ENCODE measurements around the gene BAMBI.

DNA sequence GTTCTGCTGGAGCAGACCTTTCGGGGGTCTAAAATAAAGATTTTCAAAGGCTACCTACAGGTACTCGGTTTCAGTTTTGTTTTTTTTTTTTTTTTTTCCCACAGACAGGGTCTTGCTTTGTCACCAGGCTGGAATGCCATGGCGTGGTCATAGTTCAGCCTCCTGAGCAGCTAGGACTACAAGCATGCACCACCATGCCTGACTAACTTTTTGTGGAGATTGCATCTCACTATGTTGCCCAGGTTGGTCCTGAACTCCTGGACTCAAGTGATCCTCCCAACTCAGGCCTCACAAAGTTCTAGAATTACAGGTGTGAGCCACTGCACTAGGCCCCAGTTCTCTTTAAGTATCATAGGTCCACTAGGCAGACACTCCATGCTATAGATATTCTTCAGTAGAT is 34.5 kb downstream of the BAMBI start:
- TF ChIP-seq CHD4 (IDR thresholded peaks at IDR 0.05; ENCODE audit: borderline replicate concordance), result no peak
- no peak for TF ChIP-seq CTCF (IDR thresholded peaks at IDR 0.05)
- no peak for TF ChIP-seq POLR2A (IDR thresholded peaks at IDR 0.05; ENCODE audit: low read length)
- no peak for TF ChIP-seq SMC3 (IDR thresholded peaks at IDR 0.05)
- TF ChIP-seq, protein P1, sequence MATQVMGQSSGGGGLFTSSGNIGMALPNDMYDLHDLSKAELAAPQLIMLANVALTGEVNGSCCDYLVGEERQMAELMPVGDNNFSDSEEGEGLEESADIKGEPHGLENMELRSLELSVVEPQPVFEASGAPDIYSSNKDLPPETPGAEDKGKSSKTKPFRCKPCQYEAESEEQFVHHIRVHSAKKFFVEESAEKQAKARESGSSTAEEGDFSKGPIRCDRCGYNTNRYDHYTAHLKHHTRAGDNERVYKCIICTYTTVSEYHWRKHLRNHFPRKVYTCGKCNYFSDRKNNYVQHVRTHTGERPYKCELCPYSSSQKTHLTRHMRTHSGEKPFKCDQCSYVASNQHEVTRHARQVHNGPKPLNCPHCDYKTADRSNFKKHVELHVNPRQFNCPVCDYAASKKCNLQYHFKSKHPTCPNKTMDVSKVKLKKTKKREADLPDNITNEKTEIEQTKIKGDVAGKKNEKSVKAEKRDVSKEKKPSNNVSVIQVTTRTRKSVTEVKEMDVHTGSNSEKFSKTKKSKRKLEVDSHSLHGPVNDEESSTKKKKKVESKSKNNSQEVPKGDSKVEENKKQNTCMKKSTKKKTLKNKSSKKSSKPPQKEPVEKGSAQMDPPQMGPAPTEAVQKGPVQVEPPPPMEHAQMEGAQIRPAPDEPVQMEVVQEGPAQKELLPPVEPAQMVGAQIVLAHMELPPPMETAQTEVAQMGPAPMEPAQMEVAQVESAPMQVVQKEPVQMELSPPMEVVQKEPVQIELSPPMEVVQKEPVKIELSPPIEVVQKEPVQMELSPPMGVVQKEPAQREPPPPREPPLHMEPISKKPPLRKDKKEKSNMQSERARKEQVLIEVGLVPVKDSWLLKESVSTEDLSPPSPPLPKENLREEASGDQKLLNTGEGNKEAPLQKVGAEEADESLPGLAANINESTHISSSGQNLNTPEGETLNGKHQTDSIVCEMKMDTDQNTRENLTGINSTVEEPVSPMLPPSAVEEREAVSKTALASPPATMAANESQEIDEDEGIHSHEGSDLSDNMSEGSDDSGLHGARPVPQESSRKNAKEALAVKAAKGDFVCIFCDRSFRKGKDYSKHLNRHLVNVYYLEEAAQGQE (IDR thresholded peaks at IDR 0.05), result no peak

Data from A549 (cell line).